Mesothelial cell of epicardium (in vitro differentiated cells): ENCODE results near the gene SPDL1. TPM values are rescaled to one million over a fixed set of nuclear protein-coding genes. Genes with fewer than 3 reads are reported as not detected.

Experiments used
- DNase-seq, 2 experiments: peaks; one replicate each; pipeline ENCODE4 v3.0.0; 2021; ENCODE audit warnings: low spot score in 2 of 2; ENCODE audit not compliant: unreplicated experiment in 2 of 2
- H3K27ac Mint-ChIP-seq: 2 replicates; pipeline ENCODE4 v1.8.0; 2021; ENCODE audit warnings: mixed read lengths
- H3K27me3 Mint-ChIP-seq: 2 replicates; pipeline ENCODE4 v1.8.0; 2021; ENCODE audit warnings: low read depth, mixed read lengths
- H3K36me3 Mint-ChIP-seq: 2 replicates; pipeline ENCODE4 v1.8.0; 2021; ENCODE audit warnings: mixed read lengths
- H3K4me1 Mint-ChIP-seq: 2 replicates; pipeline ENCODE4 v1.8.0; 2021; ENCODE audit warnings: mixed read lengths
- H3K4me3 Mint-ChIP-seq: 2 replicates; pipeline ENCODE4 v1.8.0; 2021; ENCODE audit warnings: mild to moderate bottlenecking, moderate library complexity, mixed read lengths
- H3K9me3 Mint-ChIP-seq: 2 replicates; pipeline ENCODE4 v1.8.0; 2021; ENCODE audit warnings: mixed read lengths
- CTCF ChIP-seq: fragments of 200-600 bp; sonication (generic); IDR thresholded peaks from one replicate; pipeline ENCODE4 v1.5.0; 2021; ENCODE audit warnings: antibody characterized with exemption; ENCODE audit not compliant: unreplicated experiment
- total RNA-seq: library from RNA; stranded (reverse); gene quantifications from 3 replicates; pipeline ENCODE4 v1.2.1, GENCODE V29; 2021

The SPDL1 gene
- total RNA-seq, 1 donor from 2014 or later: 22.6 TPM

DNA sequence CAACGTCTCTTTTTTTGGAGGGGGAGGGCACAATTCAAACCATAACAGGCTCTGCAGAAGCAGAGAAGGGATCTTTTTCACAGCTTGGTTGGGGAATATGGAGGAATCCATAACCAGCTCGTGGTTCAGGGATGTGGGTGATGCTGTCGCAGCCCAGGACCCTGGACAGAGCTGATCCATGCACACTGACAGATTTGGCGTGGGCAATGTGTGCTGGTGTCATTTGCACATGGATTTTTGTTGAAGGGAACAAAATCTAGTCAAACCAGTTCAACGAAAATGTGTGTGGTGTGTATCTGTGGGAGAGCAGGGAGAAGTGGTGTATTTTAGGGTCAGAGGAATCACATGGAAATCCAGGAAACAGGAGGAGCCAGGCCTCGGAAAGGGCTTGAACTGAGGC is 57.7 kb downstream of the SPDL1 start:
- Mint-ChIP-seq H3K9me3 (peaks cover 17% of the 10 kb centered on the region), H3K36me3 (no peaks in the 10 kb centered on the region), H3K27ac (no peak overlapping the region), H3K4me3 (no peak overlapping the region), H3K4me1 (peaks cover 4% of the 10 kb centered on the region), H3K27me3 (peaks cover 60% of the 10 kb centered on the region)
- TF ChIP-seq CTCF: no peak
- peak in 1 of 2 experiments; percentile 52 for DNase-seq

GRCh38 chr5:169646856-169647255 is 63.3 kb downstream of the SPDL1 start:
- H3K4me3 Mint-ChIP-seq: no peak overlapping the region
- H3K9me3 Mint-ChIP-seq: no peaks in the 10 kb centered on the region
- H3K27me3 Mint-ChIP-seq: peaks cover 37% of the 10 kb centered on the region
- DNase-seq: no peak
- peaks cover 8% of the 10 kb centered on the region for H3K4me1 Mint-ChIP-seq
- no peak overlapping the region for H3K27ac Mint-ChIP-seq
- no peaks in the 10 kb centered on the region for H3K36me3 Mint-ChIP-seq
- TF ChIP-seq CTCF: no peak

DNA sequence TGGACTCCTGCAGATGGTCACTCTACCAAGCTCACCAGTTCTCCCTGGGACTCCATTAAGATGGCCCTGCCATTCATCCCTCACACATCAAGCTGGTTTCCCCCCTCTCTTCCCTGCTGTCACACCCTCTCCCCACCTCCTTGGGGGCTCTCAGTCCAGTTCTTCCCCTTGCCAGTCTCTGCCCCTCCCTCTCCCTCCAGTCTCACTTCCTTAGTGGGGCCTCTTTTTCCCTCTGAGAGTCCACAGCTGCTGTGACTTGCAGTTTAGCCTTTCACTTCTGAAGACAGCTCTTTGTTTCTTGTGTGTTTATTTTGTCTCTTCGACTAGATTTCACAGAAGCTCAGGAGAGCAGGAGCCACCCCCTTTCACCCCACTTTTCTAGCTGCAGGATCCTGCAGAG is 64.0 kb downstream of the SPDL1 start:
- Mint-ChIP-seq H3K27ac (no peak overlapping the region), H3K4me1 (peaks cover 8% of the 10 kb centered on the region), H3K9me3 (no peaks in the 10 kb centered on the region), H3K27me3 (peaks cover 37% of the 10 kb centered on the region), H3K36me3 (no peaks in the 10 kb centered on the region), H3K4me3 (no peak overlapping the region)
- no peak for DNase-seq
- TF ChIP-seq CTCF: no peak

DNA sequence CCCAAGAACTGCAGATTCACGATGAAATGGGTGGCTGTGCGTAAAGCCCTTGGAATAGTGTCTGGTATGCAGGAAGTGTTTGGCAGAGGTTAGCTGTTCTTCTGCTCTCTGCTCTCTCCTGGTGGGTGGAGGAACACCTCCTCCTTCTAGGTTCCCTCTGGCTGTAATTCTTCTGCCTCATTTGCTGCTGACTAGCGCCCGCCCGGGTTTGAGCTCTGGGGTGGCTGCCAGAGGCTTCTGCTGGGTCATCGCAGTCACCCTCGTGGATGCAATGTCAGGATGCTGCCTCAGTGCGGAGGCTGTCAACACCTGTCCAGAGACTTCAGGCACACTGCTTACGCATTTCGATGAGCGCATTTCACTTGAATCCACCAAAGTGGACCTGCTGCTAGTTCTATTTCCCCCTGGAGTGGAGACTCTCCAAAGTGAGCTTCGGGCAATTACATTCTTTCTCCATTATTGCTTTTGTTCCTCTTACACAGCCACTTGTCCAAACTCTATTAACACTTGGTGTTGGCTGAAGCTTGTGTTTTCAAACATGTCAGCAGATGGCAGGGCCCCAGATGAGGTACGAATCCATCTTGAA is 65.2 kb downstream of the SPDL1 start:
- peaks cover 8% of the 10 kb centered on the region for H3K4me1 Mint-ChIP-seq
- H3K9me3 Mint-ChIP-seq: no peaks in the 10 kb centered on the region
- no peak overlapping the region for H3K4me3 Mint-ChIP-seq
- TF ChIP-seq CTCF: no peak
- H3K27me3 Mint-ChIP-seq: peaks cover 33% of the 10 kb centered on the region
- H3K36me3 Mint-ChIP-seq: no peaks in the 10 kb centered on the region
- DNase-seq: no peak
- no peak overlapping the region for H3K27ac Mint-ChIP-seq

DNA sequence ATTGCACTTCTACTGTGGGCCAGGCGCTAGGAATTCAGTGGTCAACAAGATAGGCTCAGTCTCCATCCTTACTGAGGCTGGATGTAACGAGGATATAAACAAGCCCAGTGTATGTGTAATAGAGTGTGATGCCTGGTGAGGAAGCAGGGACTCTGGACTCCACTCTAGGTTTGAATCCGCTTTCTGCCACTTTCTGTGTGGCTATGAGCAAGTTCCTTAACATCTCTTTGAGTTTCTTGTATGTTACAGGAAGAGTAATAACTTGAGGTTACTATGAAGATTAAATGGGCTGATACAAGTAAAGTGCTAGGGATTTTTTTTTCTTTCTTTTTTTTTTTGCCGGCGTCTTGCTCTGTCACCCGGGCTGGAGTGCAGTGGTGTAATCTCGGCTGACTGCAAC is 65.9 kb downstream of the SPDL1 start:
- Mint-ChIP-seq H3K27me3 (peaks cover 29% of the 10 kb centered on the region), H3K36me3 (no peaks in the 10 kb centered on the region), H3K4me3 (no peak overlapping the region), H3K9me3 (no peaks in the 10 kb centered on the region), H3K4me1 (peaks cover 8% of the 10 kb centered on the region), H3K27ac (no peak overlapping the region)
- DNase-seq: no peak
- TF ChIP-seq CTCF: no peak

GRCh38 chr5:169650701-169651331 is 67.2 kb downstream of the SPDL1 start:
- Mint-ChIP-seq H3K9me3 (no peaks in the 10 kb centered on the region), H3K4me1 (peaks cover 8% of the 10 kb centered on the region), H3K27me3 (peaks cover 21% of the 10 kb centered on the region), H3K4me3 (no peak overlapping the region), H3K27ac (no peak overlapping the region), H3K36me3 (no peaks in the 10 kb centered on the region)
- no peak for DNase-seq
- TF ChIP-seq CTCF: no peak
